Activated T-cell treated with anti-CD3 and anti-CD28 coated beads, Interleukin-2, amount 50 U/mL, for 24 hours (primary cell): ENCODE data around the gene MYL6B.

Experiments used
- DNase-seq: peaks from one replicate; pipeline ENCODE4 v3.0.0-alpha.2; 2020
- H3K27ac Mint-ChIP-seq: 2 replicates; pipeline ENCODE4 v1.8.0; 2020; ENCODE audit warnings: mild to moderate bottlenecking, mixed read lengths
- H3K27me3 Mint-ChIP-seq: 2 replicates; pipeline ENCODE4 v1.8.0; 2020; ENCODE audit warnings: mixed read lengths
- H3K36me3 Mint-ChIP-seq: 2 replicates; pipeline ENCODE4 v1.8.0; 2020; ENCODE audit warnings: low read depth, mixed read lengths
- H3K4me1 Mint-ChIP-seq: 2 replicates; pipeline ENCODE4 v1.8.0; 2020; ENCODE audit warnings: low read depth, mixed read lengths
- H3K4me3 Mint-ChIP-seq: 2 replicates; pipeline ENCODE4 v1.8.0; 2020; ENCODE audit warnings: mild to moderate bottlenecking, moderate library complexity, mixed read lengths
- H3K9me3 Mint-ChIP-seq: 2 replicates; pipeline ENCODE4 v1.8.0; 2020; ENCODE audit warnings: mixed read lengths

MYL6B gene

GRCh38 chr12:56117778-56118687 lies 34.4 kb upstream of the MYL6B start, which contains the start of gene ZC3H10:
Gene ZC3H10, plus strand, starts transcription at chr12:56118266. Its CDS starts 2,297 bp downstream, at chr12:56120563.
- Mint-ChIP-seq H3K27ac (peak within 1 kb of the TSS; percentile 100), H3K9me3 (no peaks in the 10 kb centered on the region), H3K4me1 (peaks cover 43% of the 10 kb centered on the region), H3K27me3 (no peaks in the 10 kb centered on the region), H3K4me3 (peak within 1 kb of the TSS; percentile 96), H3K36me3 (peaks cover 79% of the 10 kb centered on the region)
- peak; percentile 97 for DNase-seq

DNA sequence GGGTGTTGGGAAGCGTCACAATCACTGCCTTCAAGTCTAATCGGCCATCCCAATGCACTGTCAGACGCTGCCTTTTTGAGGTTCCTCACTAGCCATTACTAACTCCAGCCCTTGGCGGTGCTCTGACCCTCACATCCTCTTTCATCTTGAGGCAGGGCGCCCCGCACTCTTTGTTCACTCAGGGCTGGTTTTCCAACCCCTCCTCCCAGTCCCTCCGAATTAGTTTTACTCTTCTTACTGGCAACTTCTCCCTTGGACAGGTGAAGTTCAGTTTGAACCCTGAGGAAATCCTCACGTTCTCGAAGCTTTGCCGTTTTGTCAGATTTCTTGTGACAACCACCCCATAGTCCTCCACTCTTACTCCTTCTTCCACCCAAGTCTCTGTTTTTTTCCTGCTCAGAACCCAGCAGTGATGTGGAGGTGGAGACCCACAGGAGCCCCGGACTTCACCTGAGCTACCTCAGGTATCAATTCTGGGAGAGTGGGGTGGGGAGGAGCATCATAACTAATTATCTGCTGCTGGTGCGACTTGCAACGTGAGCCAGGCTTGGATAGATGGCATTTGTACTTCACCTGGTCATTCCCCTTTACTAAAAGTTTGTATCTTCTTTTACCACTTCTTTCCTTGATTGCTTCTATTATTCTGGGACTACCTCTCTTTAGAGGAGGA lies 33.6 kb upstream of the MYL6B start:
- peak overlapping the region; percentile 100 for H3K27ac Mint-ChIP-seq
- DNase-seq = no peak
- H3K27me3 Mint-ChIP-seq = no peaks in the 10 kb centered on the region
- H3K4me3 Mint-ChIP-seq = peak overlapping the region; percentile 96
- H3K4me1 Mint-ChIP-seq = peaks cover 44% of the 10 kb centered on the region
- H3K36me3 Mint-ChIP-seq = peaks cover 72% of the 10 kb centered on the region
- H3K9me3 Mint-ChIP-seq = no peaks in the 10 kb centered on the region

- H3K36me3 Mint-ChIP-seq = peaks cover 71% of the 10 kb centered on the region
- H3K27ac Mint-ChIP-seq = peak overlapping the region; percentile 100
- DNase-seq = peak; percentile 58
- peak overlapping the region; percentile 96 for H3K4me3 Mint-ChIP-seq
- peaks cover 48% of the 10 kb centered on the region for H3K4me1 Mint-ChIP-seq
- no peaks in the 10 kb centered on the region for H3K27me3 Mint-ChIP-seq
- H3K9me3 Mint-ChIP-seq = no peaks in the 10 kb centered on the region
These were observed 33.0 kb upstream of the MYL6B start for GRCh38 chr12:56119361-56119796.

DNA sequence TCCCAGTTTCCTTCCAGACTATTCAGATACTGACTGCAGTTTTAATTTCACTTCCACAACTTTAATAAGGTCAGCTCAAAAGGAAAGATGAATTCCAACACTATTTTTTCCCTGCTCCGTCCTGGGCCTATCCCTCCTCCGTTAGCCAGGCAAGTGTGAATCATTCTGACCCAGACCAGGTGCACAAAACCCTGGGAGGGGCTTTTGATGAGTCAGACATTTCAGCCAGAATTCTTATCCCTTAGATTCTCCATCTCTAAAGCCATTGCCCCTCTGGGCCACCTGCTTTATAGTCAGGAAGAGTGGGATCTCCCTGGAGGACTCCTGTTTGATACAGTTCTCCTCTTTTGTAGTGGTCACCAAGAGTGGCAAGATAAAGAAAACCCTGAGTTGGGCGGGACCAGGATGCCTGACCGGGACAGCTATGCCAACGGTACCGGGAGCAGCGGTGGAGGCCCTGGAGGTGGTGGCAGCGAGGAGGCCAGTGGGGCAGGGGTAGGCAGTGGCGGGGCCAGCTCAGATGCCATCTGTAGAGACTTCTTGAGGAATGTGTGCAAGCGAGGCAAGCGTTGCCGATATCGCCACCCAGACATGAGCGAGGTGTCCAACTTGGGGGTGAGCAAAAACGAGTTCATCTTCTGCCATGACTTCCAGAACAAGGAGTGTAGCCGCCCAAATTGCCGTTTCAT lies 32.1 kb upstream of the MYL6B start:
- Mint-ChIP-seq H3K4me1 (peaks cover 46% of the 10 kb centered on the region), H3K36me3 (peaks cover 66% of the 10 kb centered on the region), H3K27ac (peak overlapping the region; percentile 100), H3K9me3 (no peaks in the 10 kb centered on the region), H3K4me3 (no peak overlapping the region), H3K27me3 (no peaks in the 10 kb centered on the region)
- DNase-seq = no peak

- Mint-ChIP-seq H3K4me1 (peaks cover 49% of the 10 kb centered on the region), H3K36me3 (peaks cover 61% of the 10 kb centered on the region), H3K4me3 (no peak overlapping the region), H3K9me3 (no peaks in the 10 kb centered on the region), H3K27me3 (no peaks in the 10 kb centered on the region), H3K27ac (peak overlapping the region; percentile 5)
- DNase-seq = no peak
These were observed 31.1 kb upstream of the MYL6B start for GRCh38 chr12:56121204-56121870.

GRCh38 chr12:56122637-56123036 lies 29.8 kb upstream of the MYL6B start:
- Mint-ChIP-seq H3K9me3 (no peaks in the 10 kb centered on the region), H3K36me3 (peaks cover 48% of the 10 kb centered on the region), H3K27ac (peak overlapping the region; percentile 31), H3K27me3 (no peaks in the 10 kb centered on the region), H3K4me3 (no peak overlapping the region), H3K4me1 (peaks cover 62% of the 10 kb centered on the region)
- DNase-seq = no peak

DNA sequence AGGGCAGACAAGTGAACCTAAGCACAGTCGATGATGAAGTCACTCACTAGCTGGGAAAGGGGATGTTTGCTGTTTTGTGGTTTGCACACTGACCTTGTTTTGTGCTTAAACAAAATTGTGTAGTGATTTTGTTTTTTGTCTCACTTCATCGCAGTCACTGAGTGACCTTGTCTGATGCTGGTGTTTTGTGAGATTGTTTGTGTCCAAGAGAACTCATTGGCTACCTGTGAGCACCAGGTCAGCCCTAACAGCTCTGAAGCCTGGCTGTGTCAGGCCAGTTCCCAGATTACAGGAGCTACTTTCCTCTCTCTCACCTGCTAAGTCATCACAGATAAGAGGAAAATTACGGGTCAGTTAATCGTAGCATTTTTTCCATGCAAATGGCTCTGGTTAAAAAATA lies 28.3 kb upstream of the MYL6B start:
- H3K27me3 Mint-ChIP-seq = no peaks in the 10 kb centered on the region
- DNase-seq = no peak
- H3K36me3 Mint-ChIP-seq = peaks cover 48% of the 10 kb centered on the region
- no peaks in the 10 kb centered on the region for H3K9me3 Mint-ChIP-seq
- H3K4me1 Mint-ChIP-seq = peaks cover 52% of the 10 kb centered on the region
- H3K27ac Mint-ChIP-seq = peak overlapping the region; percentile 27
- no peak overlapping the region for H3K4me3 Mint-ChIP-seq

DNA sequence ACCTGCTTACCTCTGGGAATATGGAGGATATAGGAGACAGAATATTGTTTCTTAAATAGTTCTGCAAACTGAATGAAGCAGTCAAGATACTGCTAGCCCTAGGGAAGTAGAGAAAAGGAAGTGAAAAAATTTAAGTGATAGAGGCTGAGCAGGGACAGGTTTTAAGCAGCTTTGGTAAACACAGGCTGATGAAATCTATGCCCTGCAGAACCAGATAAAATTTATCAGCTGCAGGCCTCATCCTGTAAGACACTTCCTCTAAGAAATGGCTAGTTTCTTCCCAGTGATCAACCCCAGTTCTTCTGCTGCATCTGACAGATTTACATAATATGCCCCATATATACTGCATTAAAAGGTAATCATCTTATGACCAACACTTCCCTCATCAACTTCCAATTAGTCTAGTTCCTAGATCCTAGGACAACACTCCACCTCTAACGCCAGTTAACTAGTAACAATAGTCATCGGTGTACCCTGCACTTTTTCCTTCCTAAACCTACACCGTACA lies 25.6 kb upstream of the MYL6B start:
- peak overlapping the region; percentile 98 for H3K27ac Mint-ChIP-seq
- H3K9me3 Mint-ChIP-seq = no peaks in the 10 kb centered on the region
- H3K36me3 Mint-ChIP-seq = peaks cover 54% of the 10 kb centered on the region
- H3K4me3 Mint-ChIP-seq = peak overlapping the region; percentile 91
- DNase-seq = no peak
- peaks cover 56% of the 10 kb centered on the region for H3K4me1 Mint-ChIP-seq
- H3K27me3 Mint-ChIP-seq = no peaks in the 10 kb centered on the region

DNA sequence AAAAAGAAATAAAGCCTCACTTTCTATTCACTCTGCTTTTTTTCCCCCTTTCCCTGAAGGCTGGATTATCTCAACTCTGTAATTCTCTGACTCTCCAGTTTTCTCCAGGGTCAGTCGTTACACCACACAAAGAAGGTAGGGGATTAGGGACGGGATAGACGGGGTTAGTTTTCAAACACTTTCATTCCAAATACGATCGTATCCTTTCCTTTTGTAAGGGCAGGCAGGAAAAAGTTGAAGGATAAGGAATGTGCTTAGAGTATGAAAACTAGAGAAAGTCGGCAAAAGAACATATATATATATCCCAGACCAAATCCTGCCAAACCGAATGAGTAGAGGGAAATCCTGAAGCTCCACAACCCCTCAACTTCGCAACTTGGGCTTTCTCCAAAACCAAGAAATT lies 24.9 kb upstream of the MYL6B start:
- Mint-ChIP-seq H3K36me3 (peaks cover 55% of the 10 kb centered on the region), H3K4me3 (peak overlapping the region; percentile 91), H3K27me3 (no peaks in the 10 kb centered on the region), H3K9me3 (no peaks in the 10 kb centered on the region), H3K4me1 (peaks cover 63% of the 10 kb centered on the region), H3K27ac (peak overlapping the region; percentile 98)
- DNase-seq = no peak

GRCh38 chr12:56127888-56128669 lies 24.3 kb upstream of the MYL6B start, which contains the start of gene ESYT1:
Gene ESYT1, plus strand, starts transcription at chr12:56128267. Its CDS starts 53 bp downstream, at chr12:56128320.
- peaks cover 57% of the 10 kb centered on the region for H3K36me3 Mint-ChIP-seq
- H3K27ac Mint-ChIP-seq = peak within 1 kb of the TSS; percentile 98
- DNase-seq = peak; percentile 93
- peak within 1 kb of the TSS; percentile 91 for H3K4me3 Mint-ChIP-seq
- H3K27me3 Mint-ChIP-seq = no peaks in the 10 kb centered on the region
- H3K4me1 Mint-ChIP-seq = peaks cover 65% of the 10 kb centered on the region
- H3K9me3 Mint-ChIP-seq = no peaks in the 10 kb centered on the region

- Mint-ChIP-seq H3K36me3 (peaks cover 63% of the 10 kb centered on the region), H3K4me3 (peak overlapping the region; percentile 91), H3K27me3 (no peaks in the 10 kb centered on the region), H3K4me1 (peaks cover 67% of the 10 kb centered on the region), H3K9me3 (no peaks in the 10 kb centered on the region), H3K27ac (peak overlapping the region; percentile 98)
- no peak for DNase-seq
These were observed 23.6 kb upstream of the MYL6B start for GRCh38 chr12:56128670-56129205.

GRCh38 chr12:56129206-56129941 lies 23.0 kb upstream of the MYL6B start:
- Mint-ChIP-seq H3K4me1 (peaks cover 66% of the 10 kb centered on the region), H3K9me3 (no peaks in the 10 kb centered on the region), H3K27me3 (no peaks in the 10 kb centered on the region), H3K27ac (peak overlapping the region; percentile 98), H3K36me3 (peaks cover 64% of the 10 kb centered on the region), H3K4me3 (peak overlapping the region; percentile 91)
- DNase-seq = peak; percentile 77
